Neural crest cell (in vitro differentiated cells): ENCODE results near the gene CBX8. TPM values are rescaled to one million over a fixed set of nuclear protein-coding genes. Genes with fewer than 3 reads are reported as not detected.

ENCODE experiments used
- DNase-seq: peaks from one replicate; pipeline ENCODE4 v3.0.0; 2021; ENCODE audit warnings: low read depth, mixed read lengths, low spot score
- H3K27ac Mint-ChIP-seq: one replicate; pipeline ENCODE4 v1.8.0; 2021; ENCODE audit warnings: mild to moderate bottlenecking, mixed read lengths; ENCODE audit not compliant: unreplicated experiment
- H3K27me3 Mint-ChIP-seq: 2 replicates; pipeline ENCODE4 v1.8.0; 2021; ENCODE audit warnings: low read depth, mild to moderate bottlenecking, mixed read lengths
- H3K36me3 Mint-ChIP-seq: 2 replicates; pipeline ENCODE4 v1.8.0; 2021; ENCODE audit warnings: low read depth, mild to moderate bottlenecking, mixed read lengths
- H3K4me1 Mint-ChIP-seq: 2 replicates; pipeline ENCODE4 v1.8.0; 2021; ENCODE audit warnings: mixed read lengths
- H3K4me3 Mint-ChIP-seq: one replicate; pipeline ENCODE4 v1.8.0; 2021; ENCODE audit warnings: mild to moderate bottlenecking, mixed read lengths
- H3K9me3 Mint-ChIP-seq: 2 replicates; pipeline ENCODE4 v1.8.0; 2021; ENCODE audit warnings: mixed read lengths
- total RNA-seq: library from RNA; stranded (reverse); gene quantifications from 2 replicates; pipeline ENCODE4 v1.2.1, GENCODE V29; 2021
- TF ChIP-seq, protein P1 (sequence below): fragments of 200-600 bp; sonication (generic); conservative IDR thresholded peaks from 2 replicates; pipeline ENCODE4 v1.5.0; 2021; ENCODE audit warnings: antibody characterized with exemption, mild to moderate bottlenecking

CBX8 gene
- total RNA-seq, 1 donor from 2014 or later = 19.2 TPM

GRCh38 chr17:79814127-79814973 is 17.5 kb upstream of the CBX8 start:
- H3K27me3 Mint-ChIP-seq = peaks cover 77% of the 10 kb centered on the region
- H3K9me3 Mint-ChIP-seq = no peaks in the 10 kb centered on the region
- H3K4me3 Mint-ChIP-seq = peak overlapping the region; percentile 83
- DNase-seq = no peak
- H3K27ac Mint-ChIP-seq = peak overlapping the region; percentile 75
- TF ChIP-seq, protein P1, sequence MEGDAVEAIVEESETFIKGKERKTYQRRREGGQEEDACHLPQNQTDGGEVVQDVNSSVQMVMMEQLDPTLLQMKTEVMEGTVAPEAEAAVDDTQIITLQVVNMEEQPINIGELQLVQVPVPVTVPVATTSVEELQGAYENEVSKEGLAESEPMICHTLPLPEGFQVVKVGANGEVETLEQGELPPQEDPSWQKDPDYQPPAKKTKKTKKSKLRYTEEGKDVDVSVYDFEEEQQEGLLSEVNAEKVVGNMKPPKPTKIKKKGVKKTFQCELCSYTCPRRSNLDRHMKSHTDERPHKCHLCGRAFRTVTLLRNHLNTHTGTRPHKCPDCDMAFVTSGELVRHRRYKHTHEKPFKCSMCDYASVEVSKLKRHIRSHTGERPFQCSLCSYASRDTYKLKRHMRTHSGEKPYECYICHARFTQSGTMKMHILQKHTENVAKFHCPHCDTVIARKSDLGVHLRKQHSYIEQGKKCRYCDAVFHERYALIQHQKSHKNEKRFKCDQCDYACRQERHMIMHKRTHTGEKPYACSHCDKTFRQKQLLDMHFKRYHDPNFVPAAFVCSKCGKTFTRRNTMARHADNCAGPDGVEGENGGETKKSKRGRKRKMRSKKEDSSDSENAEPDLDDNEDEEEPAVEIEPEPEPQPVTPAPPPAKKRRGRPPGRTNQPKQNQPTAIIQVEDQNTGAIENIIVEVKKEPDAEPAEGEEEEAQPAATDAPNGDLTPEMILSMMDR = no peak
- no peaks in the 10 kb centered on the region for H3K36me3 Mint-ChIP-seq
- H3K4me1 Mint-ChIP-seq = peaks cover 25% of the 10 kb centered on the region

DNA sequence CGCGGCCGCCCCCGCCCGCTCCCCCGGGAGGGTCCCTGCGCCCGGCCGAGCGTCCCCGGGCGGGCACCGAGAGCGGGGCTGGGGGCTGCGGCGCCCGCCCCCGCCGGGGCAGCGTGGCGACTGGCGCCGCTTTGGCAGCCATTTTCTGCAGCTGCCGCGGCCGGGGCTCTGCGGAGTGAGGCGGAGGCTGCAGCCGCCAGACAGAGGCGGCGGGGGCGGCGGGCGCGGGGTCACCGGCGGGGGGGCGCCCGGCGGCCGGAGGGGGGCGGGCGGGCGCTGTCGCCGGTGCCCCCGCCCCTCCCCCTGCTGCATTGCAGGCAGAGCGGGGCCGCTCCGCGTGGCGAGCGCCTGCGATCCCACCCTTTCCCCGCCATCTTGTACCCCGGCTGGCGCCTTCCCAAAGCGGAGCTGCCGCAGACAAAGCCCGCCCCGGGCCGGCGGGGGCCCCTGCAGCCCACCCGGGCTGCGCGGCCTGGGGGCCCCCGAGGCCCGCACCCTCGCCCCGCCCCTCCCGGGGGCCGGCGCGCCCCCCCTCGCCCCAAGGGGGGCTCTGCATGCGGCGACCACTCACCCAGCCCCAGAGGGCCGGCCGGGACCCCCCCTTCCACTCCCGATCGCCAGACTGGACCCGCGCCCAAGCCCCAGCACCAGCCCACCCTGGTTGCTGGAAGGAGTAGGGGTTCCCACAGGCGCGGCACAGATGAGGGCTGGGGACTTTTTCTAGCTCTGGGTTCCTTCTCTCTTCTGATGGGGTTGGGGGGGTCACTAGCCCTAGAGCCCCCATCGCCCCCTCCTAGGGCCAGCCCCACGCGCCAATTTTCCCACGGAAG is 16.6 kb upstream of the CBX8 start:
- TF ChIP-seq, protein P1 = no peak
- no peaks in the 10 kb centered on the region for H3K9me3 Mint-ChIP-seq
- H3K4me1 Mint-ChIP-seq = peaks cover 29% of the 10 kb centered on the region
- H3K27ac Mint-ChIP-seq = no peak overlapping the region
- no peaks in the 10 kb centered on the region for H3K36me3 Mint-ChIP-seq
- H3K27me3 Mint-ChIP-seq = peaks cover 79% of the 10 kb centered on the region
- no peak overlapping the region for H3K4me3 Mint-ChIP-seq
- DNase-seq = no peak

DNA sequence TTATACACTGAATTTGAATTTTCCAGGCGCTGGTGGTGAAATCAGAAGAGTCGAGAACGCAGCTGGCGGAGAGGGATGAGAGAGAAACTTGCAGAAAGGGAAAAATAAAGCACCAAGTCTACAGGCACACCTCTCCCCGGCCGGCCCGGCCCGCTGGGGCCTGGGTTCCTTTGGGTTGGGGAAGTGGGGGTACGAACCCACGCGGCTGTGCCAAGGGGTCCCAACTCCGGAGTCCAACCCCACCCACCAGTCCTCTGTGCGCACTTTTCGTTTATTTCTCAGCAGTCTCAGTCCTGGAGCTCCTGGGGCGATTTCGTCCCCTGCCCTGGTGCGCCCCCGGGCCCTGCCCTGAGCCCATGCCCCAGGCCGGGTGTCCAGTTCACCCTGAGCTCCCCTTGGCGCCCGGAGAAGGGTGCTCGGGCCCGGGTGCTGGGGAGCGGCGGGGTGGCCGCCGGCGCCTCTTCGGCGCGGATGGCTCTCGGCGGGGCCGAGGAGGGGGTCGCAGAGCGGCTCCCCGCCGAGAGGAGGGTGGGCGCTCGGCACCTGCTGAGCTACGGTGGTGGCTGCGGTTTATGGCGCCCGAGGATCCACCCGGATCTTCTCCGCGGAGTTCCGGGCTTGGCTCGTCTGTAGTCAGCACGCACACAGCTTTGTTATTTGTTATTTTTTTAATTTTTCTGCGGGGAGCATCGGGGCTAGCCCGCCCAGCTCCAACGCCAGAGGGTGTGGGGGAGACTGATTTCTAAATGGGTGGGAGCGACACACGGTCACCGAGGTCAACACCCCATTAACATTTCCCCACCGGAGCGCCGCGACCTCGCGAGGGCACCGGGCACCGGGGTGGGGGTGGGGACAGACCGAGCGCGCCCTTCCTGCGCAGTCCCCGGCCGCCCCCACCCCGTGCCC is 15.7 kb upstream of the CBX8 start:
- peak overlapping the region; percentile 86 for H3K27ac Mint-ChIP-seq
- H3K4me1 Mint-ChIP-seq = peaks cover 29% of the 10 kb centered on the region
- H3K27me3 Mint-ChIP-seq = peaks cover 79% of the 10 kb centered on the region
- TF ChIP-seq, protein P1 = peak; percentile 19
- no peak for DNase-seq
- H3K4me3 Mint-ChIP-seq = peak overlapping the region; percentile 88
- H3K36me3 Mint-ChIP-seq = no peaks in the 10 kb centered on the region
- H3K9me3 Mint-ChIP-seq = no peaks in the 10 kb centered on the region

- Mint-ChIP-seq H3K9me3 (no peaks in the 10 kb centered on the region), H3K27me3 (peaks cover 79% of the 10 kb centered on the region), H3K4me3 (peak overlapping the region; percentile 88), H3K27ac (no peak overlapping the region), H3K4me1 (peaks cover 29% of the 10 kb centered on the region), H3K36me3 (no peaks in the 10 kb centered on the region)
- no peak for DNase-seq
- TF ChIP-seq, protein P1 = no peak
These were observed 15.0 kb upstream of the CBX8 start for GRCh38 chr17:79811868-79812352.
